ENCODE measurements around the gene CREBBP. TPM values are rescaled to one million over a fixed set of nuclear protein-coding genes. Genes with fewer than 3 reads are reported as not detected.

CREBBP gene
- total RNA-seq, 1 donor from 2014 or later: 53.0 TPM

DNA sequence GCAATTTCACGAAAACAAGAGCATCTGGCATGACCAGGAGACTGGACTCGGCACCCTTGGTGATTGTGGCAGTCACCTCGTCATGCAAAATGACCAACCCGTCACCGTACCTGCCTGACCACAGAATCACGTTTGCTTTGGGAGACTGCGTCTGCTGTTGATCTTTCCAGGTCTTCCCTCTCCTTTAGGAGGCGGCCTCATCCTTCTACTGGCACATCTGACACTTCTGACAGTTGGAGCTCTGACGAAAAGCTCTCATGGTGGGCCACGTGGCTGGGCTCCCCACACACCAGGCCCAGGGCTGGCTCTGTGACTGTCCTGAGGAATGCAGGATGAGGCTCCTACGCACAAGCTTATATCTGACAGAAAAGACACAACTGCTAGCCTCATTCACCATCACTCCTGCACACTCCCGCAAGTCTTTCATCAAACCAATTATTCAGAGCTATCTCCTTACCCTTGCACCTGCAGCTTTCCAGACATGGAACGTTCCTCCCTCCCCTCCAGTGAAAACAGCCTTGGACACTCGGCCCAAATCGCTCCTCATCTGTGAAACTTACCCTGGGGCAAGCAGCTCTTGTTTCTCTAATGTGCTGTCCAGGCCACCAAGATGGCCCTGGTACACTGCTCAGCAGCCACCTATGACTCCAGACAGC is 166.8 kb downstream of the CREBBP start:
- peaks cover 76% of the 10 kb centered on the region for H3K79me2 ChIP-seq (ENCODE audit: insufficient read depth, low read length)
- peaks cover 30% of the 10 kb centered on the region for H4K20me1 ChIP-seq (ENCODE audit: insufficient read depth, low read length)
- no peak overlapping the region for H3K27ac ChIP-seq (ENCODE audit: low read depth, low read length)
- H3K4me1 ChIP-seq (ENCODE audit: insufficient read depth, low read length): peaks cover 14% of the 10 kb centered on the region
- no peaks in the 10 kb centered on the region for H3K27me3 Mint-ChIP-seq (ENCODE audit: low read depth, unreplicated experiment)
- no peaks in the 10 kb centered on the region for H3K9me3 Mint-ChIP-seq (ENCODE audit: unreplicated experiment)
- H3K4me1 Mint-ChIP-seq (ENCODE audit: low read depth, unreplicated experiment): peaks cover 12% of the 10 kb centered on the region
- no peak overlapping the region for H3K4me3 Mint-ChIP-seq (ENCODE audit: unreplicated experiment)
- peaks cover 11% of the 10 kb centered on the region for H3K36me3 Mint-ChIP-seq (ENCODE audit: low read depth, unreplicated experiment)
- H3K9me3 ChIP-seq (ENCODE audit: insufficient read depth, low read depth, low read length): no peaks in the 10 kb centered on the region
- H3K27me3 ChIP-seq (ENCODE audit: insufficient read depth, low read length): no peaks in the 10 kb centered on the region
- H3K4me3 ChIP-seq (ENCODE audit: insufficient read depth, low read depth, low read length): no peak overlapping the region
- no peak overlapping the region for H3K4me2 ChIP-seq (ENCODE audit: low read length)
- no peak overlapping the region for H3K27ac Mint-ChIP-seq (ENCODE audit: unreplicated experiment)
- no peak overlapping the region for H3K9ac ChIP-seq (ENCODE audit: low read length)
- DNase-seq (ENCODE audit: low read depth) (no peak), FAIRE-seq (no peak)
- H3K36me3 ChIP-seq (ENCODE audit: insufficient read depth, low read length): no peaks in the 10 kb centered on the region
- no peak for TF ChIP-seq EZH2 (IDR thresholded peaks at IDR 0.05; ENCODE audit: insufficient read depth, low read length)
- TF ChIP-seq, protein P1, sequence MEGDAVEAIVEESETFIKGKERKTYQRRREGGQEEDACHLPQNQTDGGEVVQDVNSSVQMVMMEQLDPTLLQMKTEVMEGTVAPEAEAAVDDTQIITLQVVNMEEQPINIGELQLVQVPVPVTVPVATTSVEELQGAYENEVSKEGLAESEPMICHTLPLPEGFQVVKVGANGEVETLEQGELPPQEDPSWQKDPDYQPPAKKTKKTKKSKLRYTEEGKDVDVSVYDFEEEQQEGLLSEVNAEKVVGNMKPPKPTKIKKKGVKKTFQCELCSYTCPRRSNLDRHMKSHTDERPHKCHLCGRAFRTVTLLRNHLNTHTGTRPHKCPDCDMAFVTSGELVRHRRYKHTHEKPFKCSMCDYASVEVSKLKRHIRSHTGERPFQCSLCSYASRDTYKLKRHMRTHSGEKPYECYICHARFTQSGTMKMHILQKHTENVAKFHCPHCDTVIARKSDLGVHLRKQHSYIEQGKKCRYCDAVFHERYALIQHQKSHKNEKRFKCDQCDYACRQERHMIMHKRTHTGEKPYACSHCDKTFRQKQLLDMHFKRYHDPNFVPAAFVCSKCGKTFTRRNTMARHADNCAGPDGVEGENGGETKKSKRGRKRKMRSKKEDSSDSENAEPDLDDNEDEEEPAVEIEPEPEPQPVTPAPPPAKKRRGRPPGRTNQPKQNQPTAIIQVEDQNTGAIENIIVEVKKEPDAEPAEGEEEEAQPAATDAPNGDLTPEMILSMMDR (IDR thresholded peaks at IDR 0.05; ENCODE audit: insufficient read depth, low read depth, low read length): no peak
- no peak overlapping the region for H2AFZ ChIP-seq (ENCODE audit: low read depth, low read length)

DNA sequence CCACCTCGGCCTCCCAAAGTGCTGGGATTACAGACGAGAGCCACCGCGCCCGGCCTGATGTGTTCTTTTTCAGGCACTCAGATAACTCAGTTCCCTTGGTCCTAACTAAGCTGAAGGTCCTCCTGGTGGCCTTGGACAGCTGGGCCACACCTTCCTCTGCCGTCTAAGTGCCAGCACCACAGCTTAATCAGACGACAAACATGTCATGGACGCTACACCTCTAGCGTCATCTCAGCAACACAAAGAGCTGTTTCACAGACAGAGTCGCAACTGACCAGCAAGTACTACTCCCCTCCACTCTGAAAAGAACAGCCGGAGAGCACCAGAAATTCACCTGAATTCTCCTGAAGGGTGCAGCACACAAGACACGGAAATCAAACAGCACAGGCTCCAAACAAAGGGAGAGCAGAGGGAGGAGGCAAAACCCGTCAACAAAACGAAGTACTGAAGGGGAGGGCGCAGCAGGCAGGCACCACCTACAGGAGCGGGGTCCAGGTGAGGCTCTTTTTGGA is 167.6 kb downstream of the CREBBP start:
- Mint-ChIP-seq H3K4me1 (ENCODE audit: low read depth, unreplicated experiment) (peaks cover 8% of the 10 kb centered on the region), H3K4me3 (ENCODE audit: unreplicated experiment) (no peak overlapping the region), H3K27me3 (ENCODE audit: low read depth, unreplicated experiment) (no peaks in the 10 kb centered on the region), H3K27ac (ENCODE audit: unreplicated experiment) (no peak overlapping the region), H3K9me3 (ENCODE audit: unreplicated experiment) (no peaks in the 10 kb centered on the region), H3K36me3 (ENCODE audit: low read depth, unreplicated experiment) (peaks cover 11% of the 10 kb centered on the region)
- H3K9me3 ChIP-seq (ENCODE audit: insufficient read depth, low read depth, low read length): no peaks in the 10 kb centered on the region
- H3K27me3 ChIP-seq (ENCODE audit: insufficient read depth, low read length): no peaks in the 10 kb centered on the region
- TF ChIP-seq, protein P1 (IDR thresholded peaks at IDR 0.05; ENCODE audit: insufficient read depth, low read depth, low read length): no peak
- H3K27ac ChIP-seq (ENCODE audit: low read depth, low read length): no peak overlapping the region
- no peak overlapping the region for H3K4me3 ChIP-seq (ENCODE audit: insufficient read depth, low read depth, low read length)
- H3K9ac ChIP-seq (ENCODE audit: low read length): no peak overlapping the region
- no peak overlapping the region for H3K4me2 ChIP-seq (ENCODE audit: low read length)
- FAIRE-seq: no peak
- peaks cover 30% of the 10 kb centered on the region for H4K20me1 ChIP-seq (ENCODE audit: insufficient read depth, low read length)
- H3K36me3 ChIP-seq (ENCODE audit: insufficient read depth, low read length): no peaks in the 10 kb centered on the region
- H3K4me1 ChIP-seq (ENCODE audit: insufficient read depth, low read length): peaks cover 12% of the 10 kb centered on the region
- DNase-seq (ENCODE audit: low read depth): no peak
- no peak overlapping the region for H2AFZ ChIP-seq (ENCODE audit: low read depth, low read length)
- H3K79me2 ChIP-seq (ENCODE audit: insufficient read depth, low read length): peaks cover 80% of the 10 kb centered on the region

Measured in astrocyte (in vitro differentiated cells and primary cell).